Caco-2 (cell line): ENCODE measurements around the gene FN1. TPM values are rescaled to one million over a fixed set of nuclear protein-coding genes. Genes with fewer than 3 reads are reported as not detected.

Source experiments
- BruUV-seq: library from RNA; stranded (reverse); fragments of 400-500 nt; replicated peaks from 2 replicates; lab custom pipeline; 2021; lab: Mats Ljungman, UMichigan
- CTCF ChIA-PET: fragments of 300-600 bp; sonication (Branson Sonifier 250); formaldehyde crosslinking; loops from one replicate; lab custom pipeline; 2022; ENCODE audit warnings: antibody characterized with exemption; lab: Charles Lee
- POLR2A ChIA-PET: fragments of 300-600 bp; sonication (Branson Sonifier 250); formaldehyde crosslinking; loops from one replicate; lab custom pipeline; 2022; ENCODE audit warnings: antibody characterized with exemption; lab: Charles Lee
- DNase-seq, 2 experiments: peaks; one replicate each; pipeline versions ENCODE4 v3.0.0 to v3.0.0-alpha.2; 2020 to 2022
- H3K27me3 ChIP-seq: replicated peaks from 2 replicates; pipeline ENCODE4 v1.6.0; 2011; ENCODE audit warnings: low read length; ENCODE audit not compliant: control insufficient read depth, insufficient read depth
- H3K36me3 ChIP-seq: 2 replicates; pipeline ENCODE4 v1.5.1; 2011; ENCODE audit warnings: low read length; ENCODE audit not compliant: control insufficient read depth, insufficient read depth
- H3K4me1 ChIP-seq: fragments of 250-450 bp; sonication (Bioruptor Pico); 2 replicates; pipeline ENCODE4 v1.5.1; 2020; ENCODE audit warnings: mild to moderate bottlenecking
- H3K4me3 ChIP-seq: 2 replicates; pipeline ENCODE4 v1.5.1; 2011; ENCODE audit warnings: low read depth, mild to moderate bottlenecking, control low read depth, low read length
- H3K9me3 ChIP-seq: fragments of 250-450 bp; sonication (Bioruptor Pico); 2 replicates; pipeline ENCODE4 v1.5.1; 2020; ENCODE audit warnings: mild to moderate bottlenecking, moderate library complexity
- H3K27ac Mint-ChIP-seq: one replicate; pipeline ENCODE4 v1.8.0; 2022; ENCODE audit warnings: mixed read lengths; ENCODE audit not compliant: unreplicated experiment
- H3K27me3 Mint-ChIP-seq: one replicate; pipeline ENCODE4 v1.8.0; 2022; ENCODE audit warnings: mixed read lengths; ENCODE audit not compliant: insufficient read depth, unreplicated experiment
- H3K36me3 Mint-ChIP-seq: one replicate; pipeline ENCODE4 v1.8.0; 2022; ENCODE audit warnings: mild to moderate bottlenecking, mixed read lengths; ENCODE audit not compliant: insufficient read depth, unreplicated experiment
- H3K4me1 Mint-ChIP-seq: one replicate; pipeline ENCODE4 v1.8.0; 2022; ENCODE audit warnings: low read depth, mixed read lengths; ENCODE audit not compliant: unreplicated experiment
- H3K4me3 Mint-ChIP-seq: one replicate; pipeline ENCODE4 v1.8.0; 2022; ENCODE audit warnings: mild to moderate bottlenecking, moderate library complexity, mixed read lengths; ENCODE audit not compliant: unreplicated experiment
- H3K9me3 Mint-ChIP-seq: one replicate; pipeline ENCODE4 v1.8.0; 2022; ENCODE audit warnings: mixed read lengths; ENCODE audit not compliant: unreplicated experiment
- CTCF ChIP-seq, 2 experiments: fragments of 200-600 bp in 1 of 2; IDR thresholded peaks; 1 replicate in 1 of 2; 2 replicates in 1 of 2; pipeline versions ENCODE4 v1.5.1 to v1.8.0; 2011 to 2022; ENCODE audit warnings: antibody characterized with exemption in 1 of 2, control low read depth in 1 of 2, inconsistent platforms in 1 of 2, low read depth in 1 of 2, low read length in 1 of 2, mild to moderate bottlenecking in 1 of 2, moderate library complexity in 1 of 2; ENCODE audit not compliant: insufficient read depth in 1 of 2, severe bottlenecking in 1 of 2, unreplicated experiment in 1 of 2
- intact Hi-C: fragments of 100-400 bp; cut with micrococcal nuclease; formaldehyde crosslinking; loops from one replicate; pipeline ENCODE4 v1.10.0; 2022; ENCODE audit not compliant: unreplicated experiment
- total RNA-seq: library from RNA; stranded (reverse); gene quantifications from 2 replicates; pipeline ENCODE4 v1.2.3, GENCODE V29; 2022

Gene FN1
- total RNA-seq, 1 experiment from 2014 or later, result 3,805 TPM

GRCh38 chr2:215366440-215367032 lies 69.3 kb downstream of the FN1 start:
- no TSS peak for BruUV-seq
- ChIA-PET CTCF (no interaction called here), POLR2A (no interaction called here)
- peaks cover 25% of the 10 kb centered on the region for H3K4me1 Mint-ChIP-seq
- H3K9me3 Mint-ChIP-seq, result no peaks in the 10 kb centered on the region
- no peak for DNase-seq
- H3K27me3 Mint-ChIP-seq, result no peaks in the 10 kb centered on the region
- no peaks in the 10 kb centered on the region for H3K9me3 ChIP-seq
- H3K36me3 Mint-ChIP-seq, result peaks cover 99% of the 10 kb centered on the region
- peaks cover 21% of the 10 kb centered on the region for H3K36me3 ChIP-seq
- intact Hi-C loops, result no loop called here
- no peaks in the 10 kb centered on the region for H3K4me1 ChIP-seq
- H3K27ac Mint-ChIP-seq, result no peak overlapping the region
- H3K27me3 ChIP-seq, result no peaks in the 10 kb centered on the region
- H3K4me3 Mint-ChIP-seq, result no peak overlapping the region
- no peak for TF ChIP-seq CTCF (IDR thresholded peaks at IDR 0.05; ENCODE audit: insufficient read depth in 1 of 2, low read depth in 1 of 2, low read length in 1 of 2, severe bottlenecking in 1 of 2, unreplicated experiment in 1 of 2)
- no peak overlapping the region for H3K4me3 ChIP-seq

- Histone ChIP-seq H3K4me3 (no peak overlapping the region), H3K36me3 (peaks cover 18% of the 10 kb centered on the region), H3K9me3 (no peaks in the 10 kb centered on the region), H3K27me3 (no peaks in the 10 kb centered on the region), H3K4me1 (no peaks in the 10 kb centered on the region)
- ChIA-PET CTCF (no interaction called here), POLR2A (no interaction called here)
- no TSS peak for BruUV-seq
- no peak for TF ChIP-seq CTCF (IDR thresholded peaks at IDR 0.05; ENCODE audit: insufficient read depth in 1 of 2, low read depth in 1 of 2, low read length in 1 of 2, severe bottlenecking in 1 of 2, unreplicated experiment in 1 of 2)
- Mint-ChIP-seq H3K27me3 (no peaks in the 10 kb centered on the region), H3K36me3 (peaks cover 99% of the 10 kb centered on the region), H3K27ac (peak overlapping the region; percentile 77), H3K9me3 (no peaks in the 10 kb centered on the region), H3K4me3 (no peak overlapping the region), H3K4me1 (peaks cover 23% of the 10 kb centered on the region)
- DNase-seq, result no peak
- intact Hi-C loops, result no loop called here
Observed at GRCh38 chr2:215365184-215365658, 70.6 kb downstream of the FN1 start.

GRCh38 chr2:215364157-215365155 lies 71.4 kb downstream of the FN1 start:
- Mint-ChIP-seq H3K4me1 (peaks cover 20% of the 10 kb centered on the region), H3K4me3 (peak overlapping the region; percentile 28), H3K27me3 (no peaks in the 10 kb centered on the region), H3K9me3 (no peaks in the 10 kb centered on the region), H3K27ac (peak overlapping the region; percentile 77), H3K36me3 (peaks cover 99% of the 10 kb centered on the region)
- no peak overlapping the region for H3K4me3 ChIP-seq
- ChIA-PET CTCF (no interaction called here), POLR2A (no interaction called here)
- no peaks in the 10 kb centered on the region for H3K27me3 ChIP-seq
- DNase-seq, result no peak
- H3K36me3 ChIP-seq, result peaks cover 18% of the 10 kb centered on the region
- TF ChIP-seq CTCF (IDR thresholded peaks at IDR 0.05; ENCODE audit: insufficient read depth in 1 of 2, low read depth in 1 of 2, low read length in 1 of 2, severe bottlenecking in 1 of 2, unreplicated experiment in 1 of 2), result no peak
- H3K9me3 ChIP-seq, result no peaks in the 10 kb centered on the region
- H3K4me1 ChIP-seq, result no peaks in the 10 kb centered on the region
- no TSS peak for BruUV-seq
- intact Hi-C loops, result no loop called here
